RWPE2 (cell line): ENCODE data around the gene SPIRE1.

ENCODE experiments used
- ATAC-seq: fragments of 200-7000 bp; cut with Tn5 transposase; 3 replicates; pipeline ENCODE4 v1.9.1; 2021; ENCODE audit warnings: low read depth
- DNase-seq: peaks from one replicate; pipeline ENCODE4 v3.0.0-alpha.2; 2020; ENCODE audit warnings: low spot score
- H3K27ac ChIP-seq: fragments of 450-650 bp; 2 replicates; pipeline ENCODE4 v1.5.1; 2017; ENCODE audit warnings: mild to moderate bottlenecking; ENCODE audit not compliant: poor library complexity, severe bottlenecking
- H3K27me3 ChIP-seq: fragments of 250-450 bp; sonication (Bioruptor Pico); 2 replicates; pipeline ENCODE4 v1.5.1; 2021; ENCODE audit warnings: mild to moderate bottlenecking, moderate library complexity; ENCODE audit not compliant: insufficient read depth, poor library complexity, severe bottlenecking
- H3K36me3 ChIP-seq: fragments of 250-450 bp; sonication (Bioruptor Pico); 2 replicates; pipeline ENCODE4 v1.5.1; 2020; ENCODE audit warnings: low read depth, mild to moderate bottlenecking, moderate library complexity
- H3K4me1 ChIP-seq: fragments of 250-450 bp; sonication (Bioruptor Pico); 2 replicates; pipeline ENCODE4 v1.5.1; 2021; ENCODE audit warnings: mild to moderate bottlenecking, moderate library complexity; ENCODE audit not compliant: insufficient read depth, poor library complexity, severe bottlenecking
- H3K4me3 ChIP-seq: fragments of 250-450 bp; sonication (Bioruptor Pico); 2 replicates; pipeline ENCODE4 v1.5.1; 2021; ENCODE audit warnings: mild to moderate bottlenecking, moderate library complexity; ENCODE audit not compliant: severe bottlenecking
- H3K9me3 ChIP-seq: fragments of 250-450 bp; sonication (Bioruptor Pico); 2 replicates; pipeline ENCODE4 v1.5.1; 2021; ENCODE audit warnings: mild to moderate bottlenecking, moderate library complexity; ENCODE audit not compliant: severe bottlenecking
- TF ChIP-seq, protein P1 (sequence below): fragments of 450-650 bp; IDR thresholded peaks from one replicate; pipeline ENCODE4 v1.5.1; 2017; ENCODE audit warnings: mild to moderate bottlenecking, moderate library complexity; ENCODE audit not compliant: poor library complexity, severe bottlenecking

SPIRE1 gene

DNA sequence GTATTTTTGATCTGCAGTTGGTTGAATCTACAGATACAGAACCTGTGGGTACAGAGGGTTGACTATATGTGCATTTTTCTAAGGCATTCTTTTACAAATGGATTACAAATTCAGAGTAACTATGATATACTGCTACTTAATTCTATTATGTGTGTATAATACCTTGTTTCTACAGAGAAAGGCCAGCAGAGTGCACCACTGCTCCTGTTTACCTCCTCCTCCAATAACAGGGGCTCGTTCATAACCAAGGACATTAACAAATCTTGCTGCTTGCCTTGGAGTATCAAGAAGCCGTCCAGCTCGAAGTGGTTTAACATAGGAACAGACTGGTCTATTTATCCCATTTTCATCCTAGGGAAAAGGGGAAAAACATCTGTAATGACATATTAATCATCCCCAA is 28.2 kb upstream of the SPIRE1 start:
- DNase-seq = no peak
- H3K27me3 ChIP-seq = no peaks in the 10 kb centered on the region
- H3K4me3 ChIP-seq = no peak overlapping the region
- no peaks in the 10 kb centered on the region for H3K4me1 ChIP-seq
- TF ChIP-seq, protein P1, sequence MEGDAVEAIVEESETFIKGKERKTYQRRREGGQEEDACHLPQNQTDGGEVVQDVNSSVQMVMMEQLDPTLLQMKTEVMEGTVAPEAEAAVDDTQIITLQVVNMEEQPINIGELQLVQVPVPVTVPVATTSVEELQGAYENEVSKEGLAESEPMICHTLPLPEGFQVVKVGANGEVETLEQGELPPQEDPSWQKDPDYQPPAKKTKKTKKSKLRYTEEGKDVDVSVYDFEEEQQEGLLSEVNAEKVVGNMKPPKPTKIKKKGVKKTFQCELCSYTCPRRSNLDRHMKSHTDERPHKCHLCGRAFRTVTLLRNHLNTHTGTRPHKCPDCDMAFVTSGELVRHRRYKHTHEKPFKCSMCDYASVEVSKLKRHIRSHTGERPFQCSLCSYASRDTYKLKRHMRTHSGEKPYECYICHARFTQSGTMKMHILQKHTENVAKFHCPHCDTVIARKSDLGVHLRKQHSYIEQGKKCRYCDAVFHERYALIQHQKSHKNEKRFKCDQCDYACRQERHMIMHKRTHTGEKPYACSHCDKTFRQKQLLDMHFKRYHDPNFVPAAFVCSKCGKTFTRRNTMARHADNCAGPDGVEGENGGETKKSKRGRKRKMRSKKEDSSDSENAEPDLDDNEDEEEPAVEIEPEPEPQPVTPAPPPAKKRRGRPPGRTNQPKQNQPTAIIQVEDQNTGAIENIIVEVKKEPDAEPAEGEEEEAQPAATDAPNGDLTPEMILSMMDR = peak; percentile 33
- ATAC-seq = peak; percentile 70
- H3K9me3 ChIP-seq = no peaks in the 10 kb centered on the region
- no peak overlapping the region for H3K27ac ChIP-seq
- H3K36me3 ChIP-seq = peaks cover 23% of the 10 kb centered on the region

- DNase-seq (no peak), ATAC-seq (0 out of 3 replicates have a peak, but pooled peaks have one; percentile 41)
- Histone ChIP-seq H3K4me3 (no peak overlapping the region), H3K27ac (no peak overlapping the region), H3K36me3 (peaks cover 34% of the 10 kb centered on the region), H3K4me1 (no peaks in the 10 kb centered on the region), H3K27me3 (no peaks in the 10 kb centered on the region), H3K9me3 (no peaks in the 10 kb centered on the region)
- TF ChIP-seq, protein P1 = no peak
Observed at GRCh38 chr18:12679183-12679786, 21.4 kb upstream of the SPIRE1 start.

DNA sequence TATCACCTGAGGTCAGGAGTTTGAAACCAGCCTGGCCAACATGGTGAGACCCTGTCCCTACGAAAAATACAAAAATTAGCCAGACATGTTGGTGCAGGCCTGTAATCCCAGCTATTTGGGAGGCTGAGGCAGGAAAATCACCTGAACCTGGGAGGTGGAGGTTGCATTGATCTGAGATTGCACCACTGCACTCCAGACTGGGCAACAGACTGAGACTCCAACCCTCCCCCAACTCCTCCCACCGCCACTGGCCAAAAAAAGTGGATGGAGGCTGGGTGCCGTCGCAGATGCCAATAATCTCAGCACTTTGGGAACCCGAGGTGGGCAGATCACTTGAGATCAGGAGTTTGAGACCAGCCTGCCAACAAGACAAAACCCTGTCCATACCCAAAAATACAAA is 10.1 kb upstream of the SPIRE1 start:
- H3K4me1 ChIP-seq = no peaks in the 10 kb centered on the region
- H3K9me3 ChIP-seq = no peaks in the 10 kb centered on the region
- ATAC-seq (no peak), DNase-seq (no peak)
- H3K27ac ChIP-seq = no peak overlapping the region
- TF ChIP-seq, protein P1 = no peak
- H3K36me3 ChIP-seq = peaks cover 12% of the 10 kb centered on the region
- H3K27me3 ChIP-seq = no peaks in the 10 kb centered on the region
- no peak overlapping the region for H3K4me3 ChIP-seq

DNA sequence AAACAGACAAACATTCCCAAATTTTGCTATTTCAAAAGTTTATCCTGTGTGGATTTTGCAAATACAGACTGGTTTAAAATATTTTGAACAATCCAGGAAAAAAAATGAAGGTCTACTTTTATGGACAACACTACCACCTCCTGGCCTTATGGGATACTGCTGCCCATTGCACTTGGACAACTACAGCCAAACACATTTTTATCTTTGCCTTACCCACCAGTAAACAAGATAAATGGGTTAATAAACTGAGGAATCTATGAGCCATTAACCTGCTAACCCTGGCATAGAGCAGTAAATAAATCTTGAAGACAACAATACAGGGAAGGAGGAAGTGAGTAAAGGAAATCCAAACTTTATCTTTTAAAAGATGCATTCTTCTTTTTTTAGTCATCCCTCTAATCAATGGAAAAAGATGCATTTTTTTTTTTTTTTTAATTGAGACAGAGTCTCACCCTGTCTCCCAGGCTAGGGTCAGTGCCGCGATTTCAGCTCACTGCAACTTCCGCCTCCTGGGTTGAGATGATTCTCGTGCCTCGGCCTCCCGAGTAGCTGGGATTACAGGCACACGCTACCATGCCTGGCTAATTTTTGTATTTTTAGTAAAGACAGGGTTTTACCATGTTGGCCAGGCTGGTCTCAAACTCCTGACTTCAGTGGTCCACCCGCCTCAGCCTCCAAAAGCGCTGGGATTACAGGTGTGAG is 2.1 kb upstream of the SPIRE1 start:
- Histone ChIP-seq H3K4me1 (peaks cover 7% of the 10 kb centered on the region), H3K4me3 (no peak overlapping the region), H3K27ac (no peak overlapping the region), H3K27me3 (no peaks in the 10 kb centered on the region), H3K9me3 (no peaks in the 10 kb centered on the region), H3K36me3 (no peaks in the 10 kb centered on the region)
- TF ChIP-seq, protein P1 = peak; percentile 88
- no peak for ATAC-seq
- no peak for DNase-seq
